Astrocyte of the cerebellum (primary cell): ENCODE data around the gene APOC1.
A peak's percentile ranks its signal among the peaks of the same experiment; 100 is the strongest.

ENCODE experiments used
- DNase-seq: peaks from one replicate; pipeline ENCODE4 v3.0.0-alpha.2; 2011; ENCODE audit warnings: low read depth
- H3K4me3 ChIP-seq: 2 replicates; pipeline ENCODE4 v1.5.1; 2011; ENCODE audit warnings: mild to moderate bottlenecking, low read depth, low read length, moderate library complexity
- in situ Hi-C: cut with HindIII; loops from 2 replicates; pipeline ENCODE4 v1.10.0; 2017; ENCODE audit warnings: low sequenced_read_pairs
- TF ChIP-seq, protein P1 (sequence below): IDR thresholded peaks from 2 replicates; pipeline ENCODE4 v1.5.1; 2012; ENCODE audit warnings: low read length, low read depth, moderate library complexity, mild to moderate bottlenecking; ENCODE audit errors: missing control alignments

Gene APOC1

GRCh38 chr19:44914433-44915206 is at the start of gene APOC1:
APOC1 (plus strand) TSS chr19:44914608; CDS start chr19:44914892, 284 bp downstream.
- H3K4me3 ChIP-seq: peak within 1 kb of the TSS; percentile 47
- peak; percentile 65 for DNase-seq
- in situ Hi-C loops: loop anchor here (5.0 kb wide), 1 partner anchor 38 kb away; no protein-coding TSS in a partner anchor

- DNase-seq: no peak
- TF ChIP-seq, protein P1, sequence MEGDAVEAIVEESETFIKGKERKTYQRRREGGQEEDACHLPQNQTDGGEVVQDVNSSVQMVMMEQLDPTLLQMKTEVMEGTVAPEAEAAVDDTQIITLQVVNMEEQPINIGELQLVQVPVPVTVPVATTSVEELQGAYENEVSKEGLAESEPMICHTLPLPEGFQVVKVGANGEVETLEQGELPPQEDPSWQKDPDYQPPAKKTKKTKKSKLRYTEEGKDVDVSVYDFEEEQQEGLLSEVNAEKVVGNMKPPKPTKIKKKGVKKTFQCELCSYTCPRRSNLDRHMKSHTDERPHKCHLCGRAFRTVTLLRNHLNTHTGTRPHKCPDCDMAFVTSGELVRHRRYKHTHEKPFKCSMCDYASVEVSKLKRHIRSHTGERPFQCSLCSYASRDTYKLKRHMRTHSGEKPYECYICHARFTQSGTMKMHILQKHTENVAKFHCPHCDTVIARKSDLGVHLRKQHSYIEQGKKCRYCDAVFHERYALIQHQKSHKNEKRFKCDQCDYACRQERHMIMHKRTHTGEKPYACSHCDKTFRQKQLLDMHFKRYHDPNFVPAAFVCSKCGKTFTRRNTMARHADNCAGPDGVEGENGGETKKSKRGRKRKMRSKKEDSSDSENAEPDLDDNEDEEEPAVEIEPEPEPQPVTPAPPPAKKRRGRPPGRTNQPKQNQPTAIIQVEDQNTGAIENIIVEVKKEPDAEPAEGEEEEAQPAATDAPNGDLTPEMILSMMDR: no peak
- in situ Hi-C loops: no loop called here
- H3K4me3 ChIP-seq: no peak overlapping the region
Observed at GRCh38 chr19:44865196-44865767, 49.1 kb upstream of the APOC1 start.

- H3K4me3 ChIP-seq: no peak overlapping the region
- TF ChIP-seq, protein P1: no peak
- in situ Hi-C loops: no loop called here
- DNase-seq: no peak
Observed at GRCh38 chr19:44866664-44867063, 47.7 kb upstream of the APOC1 start.

DNA sequence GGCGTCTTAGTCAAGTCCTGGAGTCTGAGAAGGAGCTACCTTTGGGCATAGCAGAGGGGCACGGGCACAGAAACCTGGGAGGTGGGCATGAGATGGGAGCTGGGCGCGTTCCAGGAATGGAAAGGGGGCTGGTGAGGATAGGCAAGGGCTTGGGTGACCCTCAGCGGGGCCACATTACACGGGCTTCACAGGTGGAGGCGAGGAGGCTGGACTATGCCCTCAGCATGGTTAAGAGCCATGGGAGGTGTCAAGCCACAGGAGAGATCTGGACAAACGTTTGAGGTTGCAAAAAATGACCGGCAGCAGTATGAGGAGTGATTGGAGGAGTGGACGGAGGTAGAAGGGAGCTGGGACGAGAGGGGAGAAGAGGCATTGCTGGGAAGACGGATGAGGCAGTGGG is 46.8 kb upstream of the APOC1 start:
- no peak overlapping the region for H3K4me3 ChIP-seq
- DNase-seq: no peak
- TF ChIP-seq, protein P1: no peak
- in situ Hi-C loops: no loop called here

DNA sequence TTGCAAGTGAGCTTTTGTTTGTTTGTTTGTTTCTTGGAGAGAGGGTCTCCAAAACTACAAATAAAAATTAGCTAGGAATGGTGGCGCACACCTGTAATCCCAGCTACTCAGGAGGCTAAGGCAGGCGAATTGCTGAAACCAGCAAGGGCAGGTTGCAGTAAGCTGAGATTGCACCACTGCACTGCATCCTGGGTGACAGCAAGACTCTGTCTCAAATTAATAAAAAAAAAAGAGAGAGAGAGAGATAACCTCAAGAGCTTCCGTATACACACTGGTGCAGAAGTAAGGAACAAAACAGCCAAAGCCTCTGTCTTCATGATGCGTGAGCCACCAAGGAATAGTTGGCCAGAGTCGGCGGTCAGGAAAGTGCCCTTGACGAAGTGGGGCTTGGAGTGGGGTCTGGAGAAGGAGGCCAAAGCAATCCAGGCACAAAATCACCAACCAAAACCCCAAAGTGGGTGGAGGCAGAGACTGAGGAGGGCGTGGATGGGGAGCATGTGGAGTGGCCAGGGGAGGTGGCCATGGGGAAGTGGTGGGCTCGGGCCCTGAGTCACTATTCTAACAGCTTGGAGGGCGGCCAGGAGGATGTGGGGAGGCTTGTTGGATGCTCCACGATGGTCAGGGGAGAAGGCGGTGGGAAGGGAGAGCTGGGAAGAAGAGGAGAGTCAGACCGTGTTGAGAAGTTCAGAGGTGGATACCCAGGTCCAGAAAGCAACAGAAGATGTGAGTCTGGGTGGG is 44.5 kb upstream of the APOC1 start:
- TF ChIP-seq, protein P1: no peak
- in situ Hi-C loops: no loop called here
- no peak overlapping the region for H3K4me3 ChIP-seq
- DNase-seq: peak; percentile 93

- TF ChIP-seq, protein P1: no peak
- no peak overlapping the region for H3K4me3 ChIP-seq
- no peak for DNase-seq
- in situ Hi-C loops: no loop called here
Observed at GRCh38 chr19:44871809-44872208, 42.6 kb upstream of the APOC1 start.
